HAP-1 (cell line): Measurements from ENCODE around the gene IL10.

Source experiments
- DNase-seq, 2 experiments: peaks; one replicate each; pipeline ENCODE4 v3.0.0-alpha.2; 2016 to 2020; ENCODE audit warnings: low spot score in 2 of 2
- H3K27me3 ChIP-seq: fragments of 250-450 bp; sonication (Bioruptor Pico); 2 replicates; pipeline ENCODE4 v1.5.1; 2020; ENCODE audit warnings: low read depth, mild to moderate bottlenecking, moderate library complexity
- H3K36me3 ChIP-seq: fragments of 250-450 bp; sonication (Bioruptor Pico); replicated peaks from 2 replicates; pipeline ENCODE4 v1.5.1; 2020; ENCODE audit warnings: mild to moderate bottlenecking
- H3K4me1 ChIP-seq: fragments of 250-450 bp; sonication (Bioruptor Pico); 2 replicates; pipeline ENCODE4 v1.5.1; 2020; ENCODE audit warnings: mild to moderate bottlenecking
- H3K4me3 ChIP-seq: fragments of 250-450 bp; sonication (Bioruptor Pico); 2 replicates; pipeline ENCODE4 v1.5.1; 2020; ENCODE audit warnings: mild to moderate bottlenecking, moderate library complexity
- H3K9me3 ChIP-seq: fragments of 250-450 bp; sonication (Bioruptor Pico); 2 replicates; pipeline ENCODE4 v1.5.1; 2020; ENCODE audit warnings: mild to moderate bottlenecking, moderate library complexity
- in situ Hi-C: fragments of 300-500 bp; cut with MboI; formaldehyde crosslinking; loops from 3 replicates; pipeline ENCODE4 v1.14.3; 2020; ENCODE audit warnings: low sequenced_read_pairs, inconsistent platforms, mixed read lengths

IL10 gene

DNA sequence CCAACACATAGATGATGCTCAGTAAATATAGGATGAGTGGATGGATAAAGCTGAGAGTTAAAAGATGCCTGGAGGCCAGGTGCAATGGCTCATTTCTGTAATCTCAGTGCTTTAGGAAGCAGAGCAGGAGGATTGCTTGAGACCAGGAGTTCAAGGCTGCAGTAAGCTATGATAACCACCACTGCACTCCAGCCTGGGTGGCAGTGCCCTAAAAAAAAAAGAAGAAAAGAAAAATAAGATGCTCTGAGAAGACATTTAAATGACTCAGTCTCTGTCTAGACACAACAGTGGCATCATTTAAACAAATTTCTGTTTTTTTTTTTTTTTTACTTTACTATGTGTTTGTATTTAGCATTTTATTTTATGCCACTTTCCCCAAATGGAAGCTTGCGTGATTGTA is 27.0 kb downstream of the IL10 start:
- H3K9me3 ChIP-seq, result no peaks in the 10 kb centered on the region
- in situ Hi-C loops, result loop anchor here (10.0 to 25.0 kb wide), 2 partner anchors 60 to 742 kb away; partner anchors contain the start of gene CR1
- H3K27me3 ChIP-seq, result peaks cover 4% of the 10 kb centered on the region; the same call in 1 of the 2 replicates
- no peak overlapping the region for H3K4me3 ChIP-seq
- H3K36me3 ChIP-seq, result no peaks in the 10 kb centered on the region
- H3K4me1 ChIP-seq, result no peaks in the 10 kb centered on the region
- DNase-seq, result no peak

GRCh38 chr1:206744683-206745082 is 27.6 kb downstream of the IL10 start:
- Histone ChIP-seq H3K27me3 (peaks cover 3% of the 10 kb centered on the region; the same call in 1 of the 2 replicates), H3K36me3 (no peaks in the 10 kb centered on the region), H3K4me3 (no peak overlapping the region), H3K9me3 (no peaks in the 10 kb centered on the region), H3K4me1 (no peaks in the 10 kb centered on the region)
- in situ Hi-C loops, result loop anchor here (10.0 to 25.0 kb wide), 2 partner anchors 60 to 743 kb away; partner anchors contain the start of gene CR1
- no peak for DNase-seq

- H3K27me3 ChIP-seq, result no peaks in the 10 kb centered on the region; the same call in 1 of the 2 replicates
- DNase-seq, result no peak
- H3K4me1 ChIP-seq, result no peaks in the 10 kb centered on the region
- no peak overlapping the region for H3K4me3 ChIP-seq
- in situ Hi-C loops, result loop anchor here (10.0 to 25.0 kb wide), 2 partner anchors 62 to 744 kb away; partner anchors contain the start of gene CR1
- no peaks in the 10 kb centered on the region for H3K9me3 ChIP-seq
- H3K36me3 ChIP-seq, result no peaks in the 10 kb centered on the region
These were observed 29.4 kb downstream of the IL10 start for GRCh38 chr1:206742719-206743383.

GRCh38 chr1:206741142-206741701 is 31.1 kb downstream of the IL10 start:
- Histone ChIP-seq H3K27me3 (no peaks in the 10 kb centered on the region), H3K9me3 (no peaks in the 10 kb centered on the region), H3K4me1 (no peaks in the 10 kb centered on the region), H3K4me3 (no peak overlapping the region), H3K36me3 (no peaks in the 10 kb centered on the region)
- in situ Hi-C loops, result loop anchor here (10.0 to 25.0 kb wide), 2 partner anchors 64 to 746 kb away; partner anchors contain the start of gene CR1
- no peak for DNase-seq

- H3K36me3 ChIP-seq, result no peaks in the 10 kb centered on the region
- H3K4me1 ChIP-seq, result no peaks in the 10 kb centered on the region
- H3K27me3 ChIP-seq, result no peaks in the 10 kb centered on the region
- no peak overlapping the region for H3K4me3 ChIP-seq
- no peak for DNase-seq
- in situ Hi-C loops, result loop anchor here (10.0 to 25.0 kb wide), 2 partner anchors 65 to 748 kb away; partner anchors contain the start of gene CR1
- H3K9me3 ChIP-seq, result no peaks in the 10 kb centered on the region
These were observed 32.8 kb downstream of the IL10 start for GRCh38 chr1:206739411-206740076.

DNA sequence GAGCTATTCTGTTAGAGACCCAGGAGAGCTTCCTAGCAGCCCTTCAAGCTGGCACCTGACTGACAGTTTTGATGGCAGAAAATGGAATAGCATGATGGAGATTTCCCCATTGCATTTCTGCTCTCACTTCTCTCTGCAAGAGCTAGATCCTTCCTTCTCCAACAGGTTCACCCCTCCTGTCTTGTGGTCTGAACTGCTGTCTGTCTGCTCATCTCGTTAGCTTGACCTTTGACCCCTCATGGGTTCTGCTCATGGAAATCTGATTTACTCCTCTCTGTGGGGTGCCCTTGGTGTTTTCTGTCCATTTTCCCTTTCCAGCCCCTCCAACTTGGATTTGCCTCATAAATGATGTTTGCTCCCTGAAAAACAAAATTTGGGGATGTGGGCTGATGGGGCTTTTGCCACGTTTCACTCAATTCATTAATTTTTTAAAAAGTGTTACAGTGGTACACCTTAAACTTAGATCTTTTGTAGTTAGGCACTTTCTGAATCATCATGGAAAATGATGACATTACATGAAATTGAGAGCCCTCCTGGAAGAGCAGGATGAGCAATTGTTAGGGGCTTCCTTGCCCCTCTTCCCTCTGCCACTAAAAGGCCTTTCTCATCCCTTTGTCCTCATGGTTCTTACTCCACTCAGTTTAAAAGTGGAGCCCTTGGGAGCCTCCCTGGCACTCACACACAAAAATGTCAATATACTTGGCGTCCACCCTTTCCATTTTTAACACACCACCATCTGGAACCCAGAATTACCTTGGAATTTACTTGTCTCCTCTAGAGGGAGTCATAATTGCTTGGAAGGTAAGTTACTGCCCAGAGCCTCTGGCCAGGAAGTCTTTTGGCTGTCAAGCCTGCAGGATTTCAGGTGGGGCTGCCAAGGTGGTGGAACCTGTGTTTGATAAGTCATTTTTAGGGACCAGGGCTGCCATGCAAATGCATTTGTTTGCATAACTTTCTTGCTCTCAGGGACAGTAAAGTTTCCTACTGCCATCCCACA is 33.6 kb downstream of the IL10 start:
- no peak for DNase-seq
- in situ Hi-C loops, result loop anchor here (25.0 kb wide), 1 partner anchor 749 kb away; the partner anchor contains the start of gene CR1
- Histone ChIP-seq H3K4me1 (no peaks in the 10 kb centered on the region), H3K4me3 (no peak overlapping the region), H3K27me3 (no peaks in the 10 kb centered on the region), H3K9me3 (no peaks in the 10 kb centered on the region), H3K36me3 (no peaks in the 10 kb centered on the region)

- no peaks in the 10 kb centered on the region for H3K9me3 ChIP-seq
- H3K27me3 ChIP-seq, result no peaks in the 10 kb centered on the region
- no peaks in the 10 kb centered on the region for H3K4me1 ChIP-seq
- no peak overlapping the region for H3K4me3 ChIP-seq
- in situ Hi-C loops, result loop anchor here (25.0 kb wide), 1 partner anchor 750 kb away; the partner anchor contains the start of gene CR1
- no peaks in the 10 kb centered on the region for H3K36me3 ChIP-seq
- no peak for DNase-seq
These were observed 34.5 kb downstream of the IL10 start for GRCh38 chr1:206737729-206738201.

DNA sequence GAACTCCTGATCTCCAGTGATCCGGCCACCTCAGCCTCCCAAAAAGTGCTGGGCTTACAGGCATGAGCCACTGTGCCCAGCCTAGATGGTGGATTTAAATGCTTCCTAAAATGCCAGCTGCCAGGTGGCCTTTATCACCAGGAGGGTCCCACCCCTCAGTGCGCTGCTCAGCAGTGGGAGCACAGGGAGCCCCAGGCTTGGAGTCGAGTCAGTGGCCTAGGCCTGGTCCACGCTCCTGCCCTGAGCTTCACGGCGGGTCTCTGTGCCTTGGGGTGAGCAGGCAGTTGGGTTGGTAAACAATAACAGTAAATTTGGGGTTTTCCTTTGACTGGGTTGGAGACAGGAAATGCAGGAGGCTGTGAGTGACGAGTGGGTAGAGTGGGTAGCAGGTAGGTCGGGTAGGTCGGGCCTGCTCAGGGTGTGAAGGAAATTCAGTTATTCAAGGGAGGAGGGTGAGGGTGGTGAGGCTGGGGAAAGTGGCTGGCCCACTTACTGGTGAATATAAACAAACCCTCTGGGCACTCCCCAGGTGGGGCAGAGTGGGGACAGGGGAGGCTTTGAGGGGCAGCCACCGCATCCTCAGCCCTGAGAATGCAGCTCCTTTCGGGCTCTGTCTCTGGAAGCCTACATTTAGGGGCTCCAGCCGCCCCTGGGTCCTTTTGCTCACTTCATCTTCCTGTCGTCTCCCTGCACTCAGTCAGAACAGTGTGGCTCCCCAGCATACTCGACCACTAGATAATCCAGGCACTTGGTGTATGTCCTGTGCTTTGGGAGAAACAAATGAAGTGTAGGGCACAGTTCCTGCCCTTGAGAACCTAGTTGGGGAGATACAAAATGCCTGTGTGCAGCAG is 35.2 kb downstream of the IL10 start:
- in situ Hi-C loops, result loop anchor here (25.0 kb wide), 1 partner anchor 750 kb away; the partner anchor contains the start of gene CR1
- Histone ChIP-seq H3K4me3 (no peak overlapping the region), H3K36me3 (no peaks in the 10 kb centered on the region), H3K27me3 (no peaks in the 10 kb centered on the region), H3K9me3 (no peaks in the 10 kb centered on the region), H3K4me1 (no peaks in the 10 kb centered on the region)
- DNase-seq, result no peak

DNA sequence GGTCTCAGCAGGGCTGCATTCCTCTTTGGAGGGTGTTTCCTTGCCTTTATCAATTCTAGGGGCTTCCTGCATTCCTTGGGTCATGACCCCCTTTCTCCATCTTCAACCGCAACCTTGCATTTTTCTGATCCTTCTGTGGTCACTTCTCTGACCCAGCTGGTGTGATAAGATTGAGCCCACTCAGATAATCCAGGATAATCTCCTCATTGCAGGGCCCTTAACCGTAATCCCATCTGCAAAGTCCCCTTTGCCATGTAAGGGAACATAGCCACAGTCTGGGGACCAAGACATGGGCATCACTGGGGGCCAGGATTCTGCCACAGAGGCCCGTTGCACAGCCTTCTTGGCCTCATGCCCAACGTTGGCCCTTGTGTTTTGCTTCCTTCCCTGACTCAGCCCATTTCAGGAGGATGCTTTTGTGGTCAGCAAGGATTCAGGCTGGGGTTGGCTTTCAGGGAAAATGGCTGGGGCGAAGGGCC is 36.7 kb downstream of the IL10 start:
- no peaks in the 10 kb centered on the region for H3K27me3 ChIP-seq
- DNase-seq, result no peak
- H3K9me3 ChIP-seq, result no peaks in the 10 kb centered on the region
- H3K36me3 ChIP-seq, result peaks cover 8% of the 10 kb centered on the region; the same call in 1 of the 2 replicates
- H3K4me1 ChIP-seq, result no peaks in the 10 kb centered on the region
- no peak overlapping the region for H3K4me3 ChIP-seq
- in situ Hi-C loops, result loop anchor here (25.0 kb wide), 1 partner anchor 752 kb away; the partner anchor contains the start of gene CR1

GRCh38 chr1:206734499-206735142 is 37.7 kb downstream of the IL10 start:
- Histone ChIP-seq H3K4me1 (no peaks in the 10 kb centered on the region), H3K9me3 (no peaks in the 10 kb centered on the region), H3K36me3 (peaks cover 8% of the 10 kb centered on the region), H3K27me3 (no peaks in the 10 kb centered on the region), H3K4me3 (no peak overlapping the region)
- in situ Hi-C loops, result loop anchor here (25.0 kb wide), 1 partner anchor 753 kb away; the partner anchor contains the start of gene CR1
- DNase-seq, result peak in 1 of 2 experiments; percentile 82

- no peaks in the 10 kb centered on the region for H3K9me3 ChIP-seq
- H3K4me3 ChIP-seq, result no peak overlapping the region
- peaks cover 8% of the 10 kb centered on the region for H3K36me3 ChIP-seq
- in situ Hi-C loops, result loop anchor here (25.0 kb wide), 1 partner anchor 754 kb away; the partner anchor contains the start of gene CR1
- no peak for DNase-seq
- H3K27me3 ChIP-seq, result no peaks in the 10 kb centered on the region
- H3K4me1 ChIP-seq, result no peaks in the 10 kb centered on the region
These were observed 39.3 kb downstream of the IL10 start for GRCh38 chr1:206732992-206733391.
